Transverse colon (tissue), 4 donors: ENCODE results near the gene KAZALD1. TPM values are rescaled to one million over a fixed set of nuclear protein-coding genes. Genes with fewer than 3 reads are reported as not detected.

ENCODE experiments used
- DNase-seq: peaks from one replicate; pipeline ENCODE4 v3.0.0-alpha.2; 2019
- H3K27ac ChIP-seq, 4 donors: fragments of 200-600 bp; sonication (generic); 2 replicates each; pipeline ENCODE4 v1.5.1; 2016 to 2018; ENCODE audit warnings: inconsistent platforms in 4 of 4
- H3K27me3 ChIP-seq: fragments of 200-600 bp; sonication (generic); 2 replicates; pipeline ENCODE4 v1.5.1; 2017; ENCODE audit warnings: inconsistent platforms
- H3K36me3 ChIP-seq, 4 donors: fragments of 200-600 bp; sonication (generic); 2 replicates each; pipeline ENCODE4 v1.5.1; 2017 to 2019; ENCODE audit warnings: inconsistent platforms in 4 of 4
- H3K4me1 ChIP-seq, 4 donors: fragments of 200-600 bp; sonication (generic); 2 replicates each; pipeline ENCODE4 v1.5.1; 2017 to 2020; ENCODE audit warnings: inconsistent platforms in 4 of 4
- H3K4me3 ChIP-seq, 4 donors: fragments of 200-600 bp; sonication (generic); 1 replicate in 1 of 4; 2 replicates in 3 of 4; pipeline versions ENCODE4 v1.5.1 to v1.6.1; 2017 to 2019; ENCODE audit warnings: inconsistent platforms in 4 of 4
- H3K9me3 ChIP-seq, 2 donors: fragments of 200-600 bp; sonication (generic); 2 replicates each; pipeline ENCODE4 v1.5.1; 2017 to 2019; ENCODE audit warnings: inconsistent platforms in 2 of 2
- EP300 ChIP-seq: sonication (generic); formaldehyde crosslinking; IDR thresholded peaks from one replicate; pipeline ENCODE4 v1.6.1; 2017; ENCODE audit warnings: antibody characterized with exemption, low read depth
- POLR2A ChIP-seq: fragments of 450-650 bp; IDR thresholded peaks from one replicate; pipeline ENCODE4 v1.6.1; 2016; ENCODE audit warnings: antibody characterized with exemption, mild to moderate bottlenecking, moderate library complexity
- POLR2AphosphoS5 ChIP-seq, 3 donors: sonication (generic); formaldehyde crosslinking; IDR thresholded peaks; one replicate each; pipeline ENCODE4 v1.6.1; 2016; ENCODE audit warnings: antibody characterized with exemption in 3 of 3
- WGBS, 2 donors: methylation state at CpG; one replicate each; pipeline ENCODE4 v1.1.5; 2018; ENCODE audit warnings: low coverage in 1 of 2; 5-methylcytosine and 5-hydroxymethylcytosine counted together
- in situ Hi-C, 4 donors: fragments of 200-750 bp; cut with MboI; loops; one replicate each; pipeline versions ENCODE4 v1.15.0 to v1.15.1; 2017; ENCODE audit warnings: low sequenced_read_pairs in 3 of 4, low pct_ligation_motif_present in 1 of 4, low pct_unique_long_range_greater_than_20kb in 1 of 4
- intact Hi-C: fragments of 100-400 bp; cut with DNase I; formaldehyde crosslinking; loops from one replicate; pipeline ENCODE4 v1.15.1; 2023; ENCODE audit warnings: low total_unique reads
- total RNA-seq, 4 donors: library from RNA; depleted of rRNA; stranded (reverse); fragments of >200 nt; gene quantifications; one replicate each; pipeline ENCODE4 v1.1.0, GENCODE V29; 2016
- TF ChIP-seq, protein P1 (sequence below), 5 experiments: fragments of 200-600 bp in 3 of 5; fragments of 450-650 bp in 2 of 5; sonication (generic) in 3 of 5; IDR thresholded peaks; 1 replicate in 2 of 5; 2 replicates in 3 of 5; pipeline ENCODE4 v1.5.1; 2016 to 2017; ENCODE audit warnings: antibody characterized with exemption in 5 of 5, inconsistent platforms in 3 of 5, mild to moderate bottlenecking in 2 of 5, moderate library complexity in 1 of 5

Gene KAZALD1
- total RNA-seq, 4 donors from 2014 or later, result 3.8 to 18.8 (median 10.0) TPM

DNA sequence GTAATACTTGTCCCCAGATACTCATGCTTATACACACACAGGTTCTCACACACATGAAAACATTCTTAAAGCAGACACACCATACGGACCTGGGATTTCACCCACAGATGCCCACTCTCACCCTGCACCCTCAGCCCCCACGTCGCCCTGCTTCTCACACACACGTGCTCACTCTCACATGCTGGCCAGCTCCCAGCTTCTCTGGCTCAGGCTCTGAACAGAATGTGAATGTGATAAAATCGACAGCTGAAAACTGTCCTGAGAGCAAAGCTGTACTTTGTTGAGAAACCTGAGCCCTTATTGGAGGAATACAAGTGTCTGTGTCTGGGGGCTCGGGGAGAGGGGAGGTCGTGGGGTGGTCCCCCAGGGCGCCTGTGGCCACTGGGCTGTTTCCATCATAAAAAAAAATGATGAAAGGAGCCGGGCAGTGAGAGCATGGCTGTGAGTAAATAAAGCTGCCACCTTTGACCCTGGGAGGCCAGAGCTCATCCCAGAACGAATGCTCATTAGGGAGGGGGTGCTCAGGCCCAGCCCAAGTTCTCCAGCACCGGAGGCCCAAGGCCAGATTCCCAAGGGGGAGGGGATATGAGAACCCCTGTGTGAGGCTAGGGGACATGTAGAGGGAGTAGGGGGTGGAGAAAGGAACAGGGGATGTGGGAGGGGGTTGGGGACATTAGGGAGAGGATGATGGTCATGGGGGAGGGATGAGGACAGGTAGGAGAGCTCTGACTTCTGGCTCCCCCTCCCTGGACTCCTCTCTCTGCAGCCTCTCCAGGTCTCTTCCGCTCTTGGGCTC lies 51.2 kb downstream of the KAZALD1 start:
- intact Hi-C loops, result no loop called here
- Histone ChIP-seq H3K9me3 (no peaks in the 10 kb centered on the region), H3K36me3 (no peaks in the 10 kb centered on the region), H3K27ac (no peak overlapping the region), H3K4me1 (peaks cover 0 to 3% (median 0%) of the 10 kb centered on the region in 4 donors), H3K27me3 (peaks cover 89% of the 10 kb centered on the region), H3K4me3 (no peak overlapping the region)
- in situ Hi-C loops, result no loop called here
- DNase-seq, result no peak
- TF ChIP-seq POLR2A (no peak), EP300 (no peak), POLR2AphosphoS5 (IDR thresholded peaks at IDR 0.05) (no peak)
- TF ChIP-seq, protein P1, sequence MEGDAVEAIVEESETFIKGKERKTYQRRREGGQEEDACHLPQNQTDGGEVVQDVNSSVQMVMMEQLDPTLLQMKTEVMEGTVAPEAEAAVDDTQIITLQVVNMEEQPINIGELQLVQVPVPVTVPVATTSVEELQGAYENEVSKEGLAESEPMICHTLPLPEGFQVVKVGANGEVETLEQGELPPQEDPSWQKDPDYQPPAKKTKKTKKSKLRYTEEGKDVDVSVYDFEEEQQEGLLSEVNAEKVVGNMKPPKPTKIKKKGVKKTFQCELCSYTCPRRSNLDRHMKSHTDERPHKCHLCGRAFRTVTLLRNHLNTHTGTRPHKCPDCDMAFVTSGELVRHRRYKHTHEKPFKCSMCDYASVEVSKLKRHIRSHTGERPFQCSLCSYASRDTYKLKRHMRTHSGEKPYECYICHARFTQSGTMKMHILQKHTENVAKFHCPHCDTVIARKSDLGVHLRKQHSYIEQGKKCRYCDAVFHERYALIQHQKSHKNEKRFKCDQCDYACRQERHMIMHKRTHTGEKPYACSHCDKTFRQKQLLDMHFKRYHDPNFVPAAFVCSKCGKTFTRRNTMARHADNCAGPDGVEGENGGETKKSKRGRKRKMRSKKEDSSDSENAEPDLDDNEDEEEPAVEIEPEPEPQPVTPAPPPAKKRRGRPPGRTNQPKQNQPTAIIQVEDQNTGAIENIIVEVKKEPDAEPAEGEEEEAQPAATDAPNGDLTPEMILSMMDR (IDR thresholded peaks at IDR 0.05), result no peak
- 16 to 44% methylated on average over 5 to 12 of the region's 12 CpGs for WGBS, 2 donors

DNA sequence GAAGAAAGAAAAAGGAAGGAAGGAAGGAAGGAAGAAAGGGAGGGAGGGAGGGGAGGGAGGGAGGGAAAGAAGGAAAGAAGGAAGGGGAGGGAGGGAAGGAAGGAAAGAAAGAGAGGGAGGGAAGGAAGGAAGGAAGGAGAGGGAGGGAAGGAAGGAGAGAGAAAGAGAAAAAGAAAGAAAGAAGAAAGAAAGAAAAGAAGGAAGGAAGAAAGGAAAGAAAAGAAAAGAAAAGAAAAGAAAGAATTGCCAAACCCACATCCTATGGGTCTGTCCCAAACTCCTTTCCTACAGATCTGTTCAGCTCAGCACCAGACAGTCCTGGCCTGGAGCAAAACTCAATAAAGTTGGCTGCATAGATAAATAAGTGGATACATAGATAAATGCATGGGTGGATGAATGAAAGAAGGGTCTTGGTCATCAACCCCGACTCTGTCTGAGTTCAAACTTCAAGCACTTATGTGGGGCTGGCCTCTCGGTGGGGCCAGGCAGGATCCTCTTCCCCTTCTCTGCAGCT lies 52.2 kb downstream of the KAZALD1 start:
- Histone ChIP-seq H3K27me3 (peaks cover 85% of the 10 kb centered on the region), H3K36me3 (no peaks in the 10 kb centered on the region), H3K9me3 (no peaks in the 10 kb centered on the region), H3K27ac (no peak overlapping the region), H3K4me1 (peaks cover 0 to 3% (median 0%) of the 10 kb centered on the region in 4 donors), H3K4me3 (no peak overlapping the region)
- TF ChIP-seq, protein P1 (IDR thresholded peaks at IDR 0.05), result no peak
- TF ChIP-seq EP300, result no peak
- no peak for TF ChIP-seq POLR2A
- no peak for TF ChIP-seq POLR2AphosphoS5 (IDR thresholded peaks at IDR 0.05)
- intact Hi-C loops (no loop called here), in situ Hi-C loops (no loop called here)
- 73 to 83% methylated on average over 1 to 2 of the region's 2 CpGs for WGBS, 2 donors
- no peak for DNase-seq

DNA sequence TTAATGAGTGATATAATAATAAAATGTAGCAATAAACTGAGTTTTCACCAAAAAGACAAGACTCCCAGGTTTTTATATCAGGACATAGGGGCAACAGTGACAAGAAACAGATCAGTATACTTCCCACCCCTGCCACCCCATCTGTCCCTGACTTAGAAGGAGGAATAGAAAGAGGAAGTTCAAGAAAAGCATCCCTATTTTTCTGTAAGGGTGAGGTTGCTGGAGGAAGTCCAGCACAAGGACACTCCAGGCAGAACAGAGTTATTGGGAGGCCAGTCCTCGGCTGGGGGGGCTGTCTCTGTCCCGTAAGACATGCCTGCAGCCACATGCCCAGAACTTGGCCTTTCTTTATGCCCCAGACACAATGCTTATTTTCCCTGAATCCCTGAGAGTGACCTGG lies 52.9 kb downstream of the KAZALD1 start:
- TF ChIP-seq, protein P1 (IDR thresholded peaks at IDR 0.05), result no peak
- TF ChIP-seq POLR2A (no peak), EP300 (no peak), POLR2AphosphoS5 (IDR thresholded peaks at IDR 0.05) (no peak)
- in situ Hi-C loops, result no loop called here
- H3K27me3 ChIP-seq, result peaks cover 81% of the 10 kb centered on the region
- H3K27ac ChIP-seq, result no peak overlapping the region
- WGBS, 2 donors, result 56% methylated on average over 2 of the region's 2 CpGs; no CpG with 5 or more reads in 1 of the 2 donors
- no peak for DNase-seq
- peaks cover 0 to 3% (median 0%) of the 10 kb centered on the region in 4 donors for H3K4me1 ChIP-seq
- intact Hi-C loops, result no loop called here
- no peaks in the 10 kb centered on the region for H3K36me3 ChIP-seq
- H3K9me3 ChIP-seq, result no peaks in the 10 kb centered on the region
- no peak overlapping the region for H3K4me3 ChIP-seq

Other genes with a start within 250 kb of the KAZALD1 start
- gene SLF2, start 149.0 kb upstream of the KAZALD1 start, total RNA-seq, result 10 to 100 TPM; 25.4 to 55.1 (median 33.1) TPM
- gene SEMA4G, start 92.5 kb upstream of the KAZALD1 start, total RNA-seq, result 100 to 1,000 TPM in 3 of 4 donors, 10 to 100 TPM in 1; 94.0 to 221 (median 121) TPM
- gene MRPL43, start 74.5 kb upstream of the KAZALD1 start, total RNA-seq, result 100 to 1,000 TPM in 1 of 4 donors, 10 to 100 TPM in 3; 32.5 to 104 (median 77.1) TPM
- gene TWNK, start 74.4 kb upstream of the KAZALD1 start, total RNA-seq, result 10 to 100 TPM in 1 of 4 donors, 1 to 10 TPM in 3; 1.1 to 12.7 (median 3.3) TPM
- gene LZTS2, start 62.2 kb upstream of the KAZALD1 start, total RNA-seq, result 10 to 100 TPM; 41.8 to 86.8 (median 56.6) TPM
- gene PDZD7, start 30.9 kb upstream of the KAZALD1 start, total RNA-seq, result 1 to 10 TPM in 1 of 4 donors, under 1 TPM in 2, not detected in 1; 0.27 to 2.0 (median 0.64) TPM
- 100 to 1,000 TPM in 1 of 4 donors, 10 to 100 TPM in 3; 47.8 to 442 (median 53.1) TPM for gene SFXN3, start 30.8 kb upstream of the KAZALD1 start, total RNA-seq
- under 1 TPM in 2 of 4 donors, not detected in 2; 0.14 to 0.60 TPM for gene TLX1, start 69.3 kb downstream of the KAZALD1 start, total RNA-seq
- not detected for gene LBX1, start 167.5 kb downstream of the KAZALD1 start, total RNA-seq